Caco-2 (cell line): ENCODE data around the gene BBLN. TPM values are rescaled to one million over a fixed set of nuclear protein-coding genes. Genes with fewer than 3 reads are reported as not detected.

ENCODE experiments used
- BruUV-seq: library from RNA; stranded (reverse); fragments of 400-500 nt; replicated peaks from 2 replicates; lab custom pipeline; 2021; lab: Mats Ljungman, UMichigan
- CTCF ChIA-PET: fragments of 300-600 bp; sonication (Branson Sonifier 250); formaldehyde crosslinking; loops from one replicate; lab custom pipeline; 2022; ENCODE audit warnings: antibody characterized with exemption; lab: Charles Lee
- POLR2A ChIA-PET: fragments of 300-600 bp; sonication (Branson Sonifier 250); formaldehyde crosslinking; loops from one replicate; lab custom pipeline; 2022; ENCODE audit warnings: antibody characterized with exemption; lab: Charles Lee
- DNase-seq, 2 experiments: peaks; one replicate each; pipeline versions ENCODE4 v3.0.0 to v3.0.0-alpha.2; 2020 to 2022
- H3K27me3 ChIP-seq: replicated peaks from 2 replicates; pipeline ENCODE4 v1.6.0; 2011; ENCODE audit warnings: low read length; ENCODE audit not compliant: control insufficient read depth, insufficient read depth
- H3K36me3 ChIP-seq: 2 replicates; pipeline ENCODE4 v1.5.1; 2011; ENCODE audit warnings: low read length; ENCODE audit not compliant: control insufficient read depth, insufficient read depth
- H3K4me1 ChIP-seq: fragments of 250-450 bp; sonication (Bioruptor Pico); 2 replicates; pipeline ENCODE4 v1.5.1; 2020; ENCODE audit warnings: mild to moderate bottlenecking
- H3K4me3 ChIP-seq: 2 replicates; pipeline ENCODE4 v1.5.1; 2011; ENCODE audit warnings: low read depth, mild to moderate bottlenecking, control low read depth, low read length
- H3K9me3 ChIP-seq: fragments of 250-450 bp; sonication (Bioruptor Pico); 2 replicates; pipeline ENCODE4 v1.5.1; 2020; ENCODE audit warnings: mild to moderate bottlenecking, moderate library complexity
- H3K27ac Mint-ChIP-seq: one replicate; pipeline ENCODE4 v1.8.0; 2022; ENCODE audit warnings: mixed read lengths; ENCODE audit not compliant: unreplicated experiment
- H3K27me3 Mint-ChIP-seq: one replicate; pipeline ENCODE4 v1.8.0; 2022; ENCODE audit warnings: mixed read lengths; ENCODE audit not compliant: insufficient read depth, unreplicated experiment
- H3K36me3 Mint-ChIP-seq: one replicate; pipeline ENCODE4 v1.8.0; 2022; ENCODE audit warnings: mild to moderate bottlenecking, mixed read lengths; ENCODE audit not compliant: insufficient read depth, unreplicated experiment
- H3K4me1 Mint-ChIP-seq: one replicate; pipeline ENCODE4 v1.8.0; 2022; ENCODE audit warnings: low read depth, mixed read lengths; ENCODE audit not compliant: unreplicated experiment
- H3K4me3 Mint-ChIP-seq: one replicate; pipeline ENCODE4 v1.8.0; 2022; ENCODE audit warnings: mild to moderate bottlenecking, moderate library complexity, mixed read lengths; ENCODE audit not compliant: unreplicated experiment
- H3K9me3 Mint-ChIP-seq: one replicate; pipeline ENCODE4 v1.8.0; 2022; ENCODE audit warnings: mixed read lengths; ENCODE audit not compliant: unreplicated experiment
- CTCF ChIP-seq, 2 experiments: fragments of 200-600 bp in 1 of 2; IDR thresholded peaks; 1 replicate in 1 of 2; 2 replicates in 1 of 2; pipeline versions ENCODE4 v1.5.1 to v1.8.0; 2011 to 2022; ENCODE audit warnings: antibody characterized with exemption in 1 of 2, control low read depth in 1 of 2, inconsistent platforms in 1 of 2, low read depth in 1 of 2, low read length in 1 of 2, mild to moderate bottlenecking in 1 of 2, moderate library complexity in 1 of 2; ENCODE audit not compliant: insufficient read depth in 1 of 2, severe bottlenecking in 1 of 2, unreplicated experiment in 1 of 2
- intact Hi-C: fragments of 100-400 bp; cut with micrococcal nuclease; formaldehyde crosslinking; loops from one replicate; pipeline ENCODE4 v1.10.0; 2022; ENCODE audit not compliant: unreplicated experiment
- total RNA-seq: library from RNA; stranded (reverse); gene quantifications from 2 replicates; pipeline ENCODE4 v1.2.3, GENCODE V29; 2022

The BBLN gene
- total RNA-seq, 1 experiment from 2014 or later: 34.2 TPM

GRCh38 chr9:128155736-128156500 lies 4.1 kb upstream of the BBLN start:
- no peaks in the 10 kb centered on the region for H3K36me3 ChIP-seq
- H3K9me3 ChIP-seq: no peaks in the 10 kb centered on the region
- intact Hi-C loops: no loop called here
- no peaks in the 10 kb centered on the region for H3K27me3 ChIP-seq
- POLR2A ChIA-PET: no interaction called here
- no peak overlapping the region for H3K27ac Mint-ChIP-seq
- no peaks in the 10 kb centered on the region for H3K27me3 Mint-ChIP-seq
- no peaks in the 10 kb centered on the region for H3K9me3 Mint-ChIP-seq
- CTCF ChIA-PET: no interaction called here
- H3K4me3 Mint-ChIP-seq: no peak overlapping the region
- BruUV-seq: no TSS peak
- no peak overlapping the region for H3K4me3 ChIP-seq
- no peaks in the 10 kb centered on the region for H3K4me1 Mint-ChIP-seq
- H3K36me3 Mint-ChIP-seq: no peaks in the 10 kb centered on the region
- TF ChIP-seq CTCF (IDR thresholded peaks at IDR 0.05; ENCODE audit: insufficient read depth in 1 of 2, low read depth in 1 of 2, low read length in 1 of 2, severe bottlenecking in 1 of 2, unreplicated experiment in 1 of 2): no peak
- DNase-seq: peak in 1 of 2 experiments; percentile 6
- peaks cover 5% of the 10 kb centered on the region; the same call in 1 of the 2 replicates for H3K4me1 ChIP-seq

GRCh38 chr9:128159522-128159783 lies 612 bp upstream of the BBLN start:
- no peaks in the 10 kb centered on the region for H3K27me3 ChIP-seq
- Mint-ChIP-seq H3K4me3 (peak overlapping the region; percentile 81), H3K4me1 (no peaks in the 10 kb centered on the region), H3K9me3 (no peaks in the 10 kb centered on the region), H3K27ac (peak overlapping the region; percentile 86), H3K27me3 (no peaks in the 10 kb centered on the region), H3K36me3 (peaks cover 21% of the 10 kb centered on the region)
- TSS peak; percentile 95 for BruUV-seq
- DNase-seq: no peak
- peaks cover 8% of the 10 kb centered on the region; the same call in 1 of the 2 replicates for H3K4me1 ChIP-seq
- H3K36me3 ChIP-seq: no peaks in the 10 kb centered on the region
- H3K9me3 ChIP-seq: no peaks in the 10 kb centered on the region
- H3K4me3 ChIP-seq: peak overlapping the region; percentile 46
- CTCF ChIA-PET: interaction anchor here (0.6 to 1.1 kb wide), 6 partner anchors 9 to 297 kb away, joined by 3 to 5 read pairs (median 4); partner anchors contain the start of genes CERCAM and SWI5
- POLR2A ChIA-PET: interaction anchor here (0.5 to 1.6 kb wide), 5 partner anchors 9 to 877 kb away, joined by 3 to 6 read pairs (median 5); partner anchors contain the start of gene MIGA2
- no peak for TF ChIP-seq CTCF (IDR thresholded peaks at IDR 0.05; ENCODE audit: insufficient read depth in 1 of 2, low read depth in 1 of 2, low read length in 1 of 2, severe bottlenecking in 1 of 2, unreplicated experiment in 1 of 2)
- intact Hi-C loops: no loop called here

- Histone ChIP-seq H3K4me3 (peak overlapping the region; percentile 58), H3K36me3 (no peaks in the 10 kb centered on the region), H3K4me1 (peaks cover 8% of the 10 kb centered on the region; the same call in 1 of the 2 replicates), H3K9me3 (no peaks in the 10 kb centered on the region), H3K27me3 (no peaks in the 10 kb centered on the region)
- intact Hi-C loops: loop anchor here (2.0 kb wide), 1 partner anchor 32 kb away; no protein-coding TSS in a partner anchor
- Mint-ChIP-seq H3K27me3 (no peaks in the 10 kb centered on the region), H3K27ac (no peak overlapping the region), H3K4me3 (peak overlapping the region; percentile 81), H3K4me1 (no peaks in the 10 kb centered on the region), H3K36me3 (peaks cover 28% of the 10 kb centered on the region), H3K9me3 (no peaks in the 10 kb centered on the region)
- CTCF ChIA-PET: interaction anchor here (0.5 to 1.1 kb wide), 9 partner anchors 10 to 398 kb away, joined by 3 to 4 read pairs (median 3); no protein-coding TSS in a partner anchor
- peak in 1 of 2 experiments; percentile 27 for DNase-seq
- BruUV-seq: no TSS peak
- POLR2A ChIA-PET: interaction anchor here (1.4 to 1.6 kb wide), 2 partner anchors 30 to 32 kb away, joined by 5 read pairs; no protein-coding TSS in a partner anchor
- TF ChIP-seq CTCF (IDR thresholded peaks at IDR 0.05; ENCODE audit: insufficient read depth in 1 of 2, low read depth in 1 of 2, low read length in 1 of 2, severe bottlenecking in 1 of 2, unreplicated experiment in 1 of 2): no peak
These were observed 530 bp downstream of the BBLN start for GRCh38 chr9:128160603-128160987.
